COR-L47 (cell line): ENCODE results near the gene SULT1C3.
"Not testable (repeated sequence)": the region's sequence is repeated elsewhere in the genome, so short reads cannot be mapped to it uniquely, and the experiment has no call there.

Experiments
- DNase-seq: peaks from one replicate; lab custom pipeline; 2025; lab: John Stamatoyannopoulos, UW

The SULT1C3 gene

GRCh38 chr2:108244667-108245414 is 5.1 kb downstream of the SULT1C3 start:
- no peak for DNase-seq

GRCh38 chr2:108253106-108253505 is 13.3 kb downstream of the SULT1C3 start:
- DNase-seq = no peak

- DNase-seq = no peak
These were observed 18.1 kb downstream of the SULT1C3 start for GRCh38 chr2:108257757-108258331.

GRCh38 chr2:108260773-108261172 is 21.0 kb downstream of the SULT1C3 start:
- no peak for DNase-seq

GRCh38 chr2:108262036-108262435 is 22.3 kb downstream of the SULT1C3 start:
- no peak for DNase-seq

- DNase-seq = no peak
These were observed 23.6 kb downstream of the SULT1C3 start for GRCh38 chr2:108263401-108263800.

- DNase-seq = no peak
These were observed 26.4 kb downstream of the SULT1C3 start for GRCh38 chr2:108266218-108266617.

- DNase-seq = no peak
These were observed 27.3 kb downstream of the SULT1C3 start for GRCh38 chr2:108267101-108267500.

- DNase-seq = no peak
These were observed 28.2 kb downstream of the SULT1C3 start for GRCh38 chr2:108268001-108268400.

- no peak for DNase-seq
These were observed 30.6 kb downstream of the SULT1C3 start for GRCh38 chr2:108270346-108270745.

- DNase-seq = no peak
These were observed 31.2 kb downstream of the SULT1C3 start for GRCh38 chr2:108270768-108271506.

GRCh38 chr2:108271691-108272253 is 32.0 kb downstream of the SULT1C3 start:
- no peak for DNase-seq

GRCh38 chr2:108278631-108279030 is 38.9 kb downstream of the SULT1C3 start:
- no peak for DNase-seq

GRCh38 chr2:108279468-108279867 is 39.7 kb downstream of the SULT1C3 start:
- DNase-seq = no peak

GRCh38 chr2:108280466-108280865 is 40.7 kb downstream of the SULT1C3 start:
- DNase-seq = no peak

- DNase-seq = not testable (repeated sequence)
These were observed 44.8 kb downstream of the SULT1C3 start for GRCh38 chr2:108284566-108284965.

GRCh38 chr2:108285616-108286015 is 45.8 kb downstream of the SULT1C3 start:
- DNase-seq = no peak

GRCh38 chr2:108287169-108287568 is 47.4 kb downstream of the SULT1C3 start:
- DNase-seq = no peak

- DNase-seq = peak; percentile 8
These were observed 48.9 kb downstream of the SULT1C3 start, which contains the start of gene SULT1C2 for GRCh38 chr2:108288534-108289106. Gene SULT1C2, plus strand, starts transcription at chr2:108288895. Its CDS starts 4,773 bp downstream, at chr2:108293668.

GRCh38 chr2:108293850-108294249 is 54.1 kb downstream of the SULT1C3 start:
- DNase-seq = no peak

- no peak for DNase-seq
These were observed 57.8 kb downstream of the SULT1C3 start for GRCh38 chr2:108297436-108298141.

- DNase-seq = no peak
These were observed 61.8 kb downstream of the SULT1C3 start for GRCh38 chr2:108301558-108301957.
